OCI-M2 (cell line): ENCODE data around the gene CEP112.
"Not testable (repeated sequence)": the region's sequence is repeated elsewhere in the genome, so short reads cannot be mapped to it uniquely, and the experiment has no call there.

Experiments
- DNase-seq: peaks from one replicate; lab custom pipeline; 2025; ENCODE audit not compliant: unreplicated experiment; lab: John Stamatoyannopoulos, UW

The CEP112 gene

DNA sequence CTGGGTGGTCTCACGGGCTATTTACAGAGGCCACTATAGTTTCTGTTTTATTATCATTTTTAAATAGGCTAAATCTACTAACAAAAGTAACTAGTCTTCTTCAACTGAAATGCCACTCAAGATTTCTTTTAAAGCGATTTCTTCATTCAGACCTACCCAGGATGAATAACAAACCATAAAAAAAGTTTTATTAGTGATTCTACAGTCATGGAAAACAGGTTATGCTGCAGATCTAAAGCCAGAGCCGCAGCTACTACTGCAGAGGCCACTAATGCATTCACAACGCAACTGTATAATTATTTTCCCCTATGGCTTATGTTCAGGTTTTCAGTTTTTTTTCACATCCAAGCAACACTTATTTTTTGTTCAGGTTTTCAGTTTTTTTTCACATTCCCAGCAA, 494.3 kb downstream of the CEP112 start:
- DNase-seq, result no peak

DNA sequence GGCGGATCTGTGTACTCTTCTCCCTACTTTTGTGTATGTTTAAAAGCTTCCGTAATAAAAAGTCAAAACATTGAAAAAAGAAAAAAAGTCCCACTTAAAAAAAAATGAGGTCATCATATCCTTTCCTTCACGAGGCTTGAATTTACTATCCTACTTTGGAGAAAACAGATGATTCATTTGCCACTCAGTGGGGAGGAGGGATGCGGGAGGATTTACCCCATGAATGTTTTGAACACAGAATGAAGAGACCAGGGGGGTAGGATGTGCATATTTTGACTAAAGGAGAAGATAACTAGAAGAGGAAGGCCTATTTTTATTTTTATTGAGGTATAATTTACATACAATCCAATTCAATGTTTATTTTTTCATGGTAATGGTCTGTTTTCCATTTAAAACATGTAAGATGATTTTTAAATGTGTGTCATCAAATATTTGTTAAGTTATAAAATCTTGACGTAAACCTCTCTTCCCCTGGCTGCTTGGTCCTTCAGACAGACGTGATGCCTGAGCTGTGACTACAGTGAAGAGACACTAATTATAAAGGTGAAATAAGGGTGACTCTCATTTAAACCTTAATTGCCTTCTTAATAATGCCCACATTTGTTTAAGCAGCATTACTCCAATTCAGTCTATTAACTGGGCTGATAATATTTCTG, 495.1 kb downstream of the CEP112 start:
- DNase-seq, result no peak

DNA sequence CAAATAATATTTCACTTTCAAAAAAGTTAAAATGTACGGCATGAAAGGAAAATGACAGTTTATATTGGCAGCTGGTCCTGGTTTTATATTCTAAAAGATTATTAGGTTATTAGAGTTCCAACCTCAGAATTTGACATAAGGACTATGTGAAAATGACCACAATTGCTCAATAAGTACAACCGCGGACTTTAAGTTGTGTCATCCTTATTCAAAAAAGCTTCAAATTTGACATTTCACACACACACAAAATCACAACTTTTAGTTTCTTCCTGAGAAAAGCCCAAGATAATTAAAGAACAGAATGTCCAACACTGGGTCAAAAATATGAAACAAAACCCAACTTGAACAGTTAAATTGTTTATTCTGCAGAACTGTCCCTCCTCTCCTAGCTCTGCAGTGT, 497.3 kb downstream of the CEP112 start:
- no peak for DNase-seq

DNA sequence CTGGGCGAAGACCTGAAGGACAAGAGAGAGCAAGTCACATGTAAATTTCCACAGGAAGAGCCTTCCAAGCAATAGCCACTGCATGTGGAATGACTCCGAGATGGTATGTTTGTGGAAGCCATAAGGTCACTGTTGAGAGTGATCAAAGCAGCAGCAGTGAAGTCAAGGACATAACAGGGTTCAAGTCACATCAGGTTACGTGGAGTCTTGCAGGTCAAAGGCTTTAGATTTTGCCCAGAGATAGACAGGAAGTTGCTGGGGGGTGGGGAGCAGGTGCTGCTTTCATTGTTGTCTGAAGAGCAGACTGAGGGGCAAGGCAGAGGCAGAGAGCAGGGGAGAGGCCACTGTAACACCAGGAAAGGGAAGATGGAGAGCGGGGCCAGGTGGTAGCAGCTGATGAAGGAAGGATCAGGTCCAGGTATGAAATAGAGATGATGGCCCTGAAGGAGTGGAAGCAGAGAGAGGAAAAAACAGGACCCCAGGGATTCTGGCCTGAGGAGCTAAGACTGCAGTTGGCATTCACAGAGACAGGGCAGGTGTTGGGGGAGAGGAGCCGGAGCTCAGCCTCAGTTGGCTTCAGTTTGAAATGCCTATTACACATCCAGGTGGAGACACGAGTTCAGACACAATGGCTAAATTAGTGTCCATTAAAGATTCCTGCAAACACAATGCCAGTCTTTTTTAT, 501.2 kb downstream of the CEP112 start:
- no peak for DNase-seq

DNA sequence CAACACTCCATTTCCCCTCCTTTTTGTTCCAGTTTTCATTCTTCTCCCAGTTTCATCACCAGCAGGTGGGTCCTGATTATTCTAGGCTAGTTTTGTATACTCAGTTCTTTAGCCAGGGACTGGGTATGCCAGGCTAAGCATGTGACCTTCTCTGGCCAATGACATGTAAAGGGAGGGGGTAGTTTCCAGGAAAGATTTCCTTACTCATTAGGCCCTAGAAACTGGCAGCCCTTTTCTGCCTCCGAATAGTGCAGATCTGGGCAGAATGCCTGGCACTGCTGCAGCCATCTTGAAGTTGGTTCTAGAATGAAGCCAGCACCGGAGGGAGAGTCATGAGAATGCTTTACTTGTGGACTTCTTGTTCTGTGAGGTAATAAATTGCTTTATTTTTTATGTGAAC, 503.6 kb downstream of the CEP112 start:
- no peak for DNase-seq

DNA sequence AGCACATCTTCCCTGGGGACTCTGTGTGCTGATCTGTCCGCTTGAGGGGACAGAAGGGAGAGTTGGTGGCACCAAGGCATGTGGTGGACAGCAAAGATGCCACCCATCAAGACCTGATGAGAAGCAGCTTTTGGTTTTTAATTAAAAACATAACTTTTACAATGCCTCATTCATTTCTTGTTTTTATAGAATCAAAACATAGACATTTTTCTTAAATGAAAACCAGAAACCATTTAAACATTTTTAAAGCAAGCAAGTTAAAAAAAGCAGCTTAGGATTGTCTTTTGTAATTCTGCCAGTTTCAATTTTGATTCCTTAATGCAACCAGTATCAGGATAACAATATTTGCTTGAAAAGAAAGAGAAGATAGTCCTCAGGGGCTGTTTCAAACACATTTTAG, 506.8 kb downstream of the CEP112 start:
- no peak for DNase-seq

DNA sequence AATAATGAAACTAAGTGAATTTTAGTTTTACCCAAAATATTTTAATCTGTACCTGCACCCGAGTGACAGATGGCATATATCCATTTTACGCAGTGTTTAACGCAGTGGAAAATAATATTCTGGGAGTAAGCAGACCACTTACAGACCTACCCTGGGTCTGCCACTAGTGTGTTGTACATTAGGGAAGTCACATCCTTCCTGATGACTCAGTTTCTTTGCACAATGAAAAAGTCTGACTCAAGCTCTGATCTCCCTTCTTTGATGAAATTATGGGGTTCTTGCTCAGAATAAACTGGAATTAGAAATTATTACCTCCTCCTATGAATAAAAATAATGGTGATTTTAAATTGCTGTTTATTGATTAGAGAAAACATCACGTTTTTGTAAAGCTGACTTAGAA, 507.3 kb downstream of the CEP112 start:
- no peak for DNase-seq

DNA sequence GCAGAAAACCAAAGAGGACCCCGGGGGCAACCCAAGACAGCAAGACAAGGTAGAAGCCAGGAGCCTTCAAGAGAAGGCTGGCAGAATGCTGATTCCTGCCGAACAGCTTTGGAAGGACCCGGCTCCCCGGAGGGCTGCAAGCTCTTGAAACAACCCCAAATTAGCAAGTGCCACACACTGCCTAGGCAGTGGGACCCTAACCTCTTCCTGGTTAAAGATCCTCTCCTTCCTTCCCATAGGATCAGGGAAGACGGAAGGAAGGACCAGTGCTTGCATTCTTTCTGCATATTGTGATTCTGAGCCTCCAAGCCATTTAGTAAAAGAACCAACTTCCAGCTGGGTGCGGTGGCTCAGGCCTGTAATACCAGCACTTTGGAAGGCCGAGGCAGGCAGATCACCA, 508.5 kb downstream of the CEP112 start:
- no peak for DNase-seq

DNA sequence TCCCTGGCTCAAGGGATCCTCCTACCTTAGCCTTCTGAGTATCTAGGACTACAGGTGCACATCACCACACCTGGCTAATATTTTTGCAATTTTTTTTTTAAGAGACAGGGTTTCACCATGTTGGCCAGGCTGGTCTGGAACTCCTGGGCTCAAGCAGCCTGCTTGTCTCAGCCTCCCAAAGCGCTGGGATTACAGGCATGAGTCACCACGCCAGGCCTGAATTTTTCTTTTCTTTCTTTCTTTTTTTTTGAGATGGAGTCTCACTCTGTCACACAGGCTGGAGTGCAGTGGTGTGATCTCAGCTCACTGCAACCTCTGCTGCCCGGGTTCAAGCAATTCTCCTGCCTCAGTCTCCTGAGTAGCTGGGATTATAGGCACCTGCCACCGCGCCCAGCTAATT, 510.2 kb downstream of the CEP112 start:
- DNase-seq, result not testable (repeated sequence)

DNA sequence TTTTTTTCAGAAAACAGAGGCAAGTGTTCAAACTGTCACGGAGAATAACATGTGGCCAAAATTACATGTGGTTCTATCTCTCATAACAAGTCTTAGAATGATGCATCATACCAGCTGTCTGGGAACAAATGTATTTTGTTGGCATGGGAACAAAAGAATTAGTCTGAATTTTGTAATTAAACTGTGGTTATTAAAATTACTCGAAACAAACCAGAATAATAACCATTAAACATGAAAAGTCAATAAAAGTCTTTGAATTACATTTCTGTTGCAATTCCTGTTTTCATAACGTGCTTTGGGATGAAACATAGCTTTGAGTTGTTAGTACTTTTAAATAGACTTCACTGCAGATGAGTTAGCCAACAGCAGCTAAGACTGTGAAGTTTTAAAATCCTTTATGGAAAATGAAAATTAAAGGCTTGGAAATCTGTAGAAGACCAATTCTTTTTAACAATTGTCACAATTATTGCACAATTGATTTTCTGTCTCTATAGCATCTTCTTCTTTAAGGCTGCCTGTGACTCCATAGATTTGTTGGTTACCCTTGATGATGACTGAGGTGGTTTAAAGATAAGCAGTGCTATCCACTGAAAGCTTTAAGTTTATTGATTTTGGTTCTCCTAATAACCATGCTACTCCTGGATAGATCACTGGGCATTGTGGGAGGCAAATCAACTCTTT, 512.6 kb downstream of the CEP112 start:
- DNase-seq, result no peak

DNA sequence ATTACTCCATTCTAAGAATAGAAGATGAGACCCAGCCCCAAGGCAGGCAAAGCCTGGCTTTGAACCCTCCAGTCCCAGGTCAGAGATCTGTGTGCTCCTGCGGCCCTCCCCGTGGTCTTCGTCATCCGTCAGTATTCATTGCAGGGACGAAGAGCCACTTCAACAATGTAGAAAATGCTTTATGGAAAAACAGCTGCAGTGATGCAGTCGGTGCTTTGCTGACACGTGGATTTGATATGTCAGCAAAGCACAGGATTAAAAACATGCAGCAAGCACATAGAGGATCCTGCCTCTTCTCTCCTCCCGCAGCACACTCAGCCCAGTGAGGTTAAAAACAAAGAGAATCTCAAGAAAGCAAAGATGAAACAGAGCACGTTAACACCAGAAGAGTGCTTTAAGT, 513.4 kb downstream of the CEP112 start:
- no peak for DNase-seq

DNA sequence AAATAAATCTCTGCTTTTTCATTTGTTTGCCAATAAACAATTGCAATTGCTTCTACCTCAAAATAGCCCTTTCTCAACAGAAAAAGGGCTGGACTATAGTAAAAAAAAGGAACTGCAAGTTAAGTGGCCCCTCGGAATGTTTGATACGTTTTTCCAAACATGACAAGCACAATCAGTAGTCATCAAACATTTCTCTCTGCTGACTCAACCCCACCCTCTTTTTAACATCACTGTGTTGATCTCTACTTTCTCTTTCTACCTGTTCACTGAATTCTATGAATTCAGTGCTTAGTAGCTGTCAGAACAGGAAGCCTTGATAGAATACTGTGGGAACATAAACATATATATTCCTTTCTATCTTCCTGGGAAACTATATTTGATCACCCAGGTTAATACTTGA, 514.0 kb downstream of the CEP112 start:
- no peak for DNase-seq

DNA sequence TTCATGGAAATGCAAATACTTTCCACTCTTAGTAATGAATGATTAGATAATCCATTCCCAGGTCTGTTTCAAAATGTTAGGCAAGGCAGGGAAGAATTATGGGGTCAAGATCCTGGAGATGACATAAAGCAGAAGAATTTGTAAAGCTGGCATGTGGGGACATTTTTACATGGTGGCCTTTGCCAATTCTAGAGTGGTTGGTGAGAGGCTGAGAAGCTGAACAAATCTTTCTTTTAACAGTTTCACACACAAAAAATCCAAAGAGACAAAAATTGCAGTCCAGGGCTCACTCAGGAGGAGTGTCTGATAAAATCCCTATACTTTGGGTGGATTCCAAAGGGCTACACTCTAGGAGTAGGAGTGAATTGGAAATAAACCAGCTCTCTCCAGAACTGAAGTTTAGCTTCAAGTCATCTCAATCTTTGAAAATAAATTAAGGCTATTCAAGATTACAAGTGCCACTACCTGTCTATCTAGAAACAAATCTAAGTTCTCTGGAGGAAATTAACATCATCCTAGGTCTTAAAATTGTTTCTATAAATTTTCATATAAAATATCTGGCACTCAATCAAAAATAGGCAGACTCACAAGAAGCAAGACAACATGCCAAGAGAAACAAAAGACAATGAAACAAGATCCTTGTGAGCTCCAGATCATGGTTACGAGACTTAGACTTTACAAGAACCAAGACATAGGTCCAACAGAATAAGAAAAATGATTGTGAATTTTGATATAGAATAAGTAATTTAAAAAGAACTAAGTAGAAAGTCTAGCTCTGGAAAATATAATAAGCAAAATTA, 517.5 kb downstream of the CEP112 start:
- no peak for DNase-seq

DNA sequence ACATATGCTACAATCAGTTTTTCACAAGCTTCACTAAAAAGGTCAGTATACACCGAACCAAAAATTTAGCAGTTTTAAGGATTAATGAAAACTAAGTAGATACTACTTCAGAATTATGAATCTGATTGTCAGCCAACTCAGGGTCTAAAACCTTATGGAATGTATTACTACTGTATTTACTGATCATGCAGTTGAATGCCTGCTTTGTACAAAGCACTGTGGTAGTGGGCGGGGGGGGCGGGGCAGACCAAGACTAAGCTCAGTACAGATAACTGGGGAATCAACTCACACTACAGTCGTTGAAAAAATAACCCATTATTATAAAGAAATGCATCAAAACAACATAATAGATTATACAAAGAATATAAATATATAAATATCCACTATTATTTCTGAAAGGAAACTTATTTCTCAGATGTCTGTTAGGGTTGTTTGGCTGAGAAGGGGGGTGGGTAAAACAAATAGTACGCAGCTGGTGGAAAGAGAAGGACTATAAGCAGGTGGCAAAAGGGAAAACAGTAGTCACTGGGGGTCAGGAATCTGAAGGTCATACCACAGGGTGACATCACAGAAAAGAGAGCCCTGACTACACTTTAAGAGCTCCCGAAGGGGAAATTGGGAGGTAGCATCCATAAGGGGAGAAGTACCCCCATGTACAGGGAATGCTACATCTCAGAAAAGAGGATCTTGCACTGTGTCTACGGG, 521.1 kb downstream of the CEP112 start:
- DNase-seq, result no peak

DNA sequence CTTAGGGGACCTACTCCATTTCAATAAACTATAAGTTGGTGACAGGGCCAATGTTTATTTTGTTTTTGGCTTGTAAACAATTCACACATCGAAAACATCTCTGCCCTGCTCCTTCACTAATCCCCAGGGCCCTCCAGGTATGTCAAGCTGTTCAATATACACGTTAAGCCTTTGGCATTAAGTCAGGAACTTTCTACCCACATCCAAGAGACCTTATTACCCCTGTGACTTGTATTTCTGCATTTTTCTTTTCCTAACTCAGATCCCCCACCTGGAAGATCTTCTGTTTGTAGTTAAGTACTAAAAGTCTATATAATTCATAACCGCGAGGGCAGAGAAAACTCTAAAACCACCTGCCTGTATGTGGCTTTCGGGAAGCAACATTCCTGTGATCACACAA, 523.7 kb downstream of the CEP112 start:
- DNase-seq, result no peak

DNA sequence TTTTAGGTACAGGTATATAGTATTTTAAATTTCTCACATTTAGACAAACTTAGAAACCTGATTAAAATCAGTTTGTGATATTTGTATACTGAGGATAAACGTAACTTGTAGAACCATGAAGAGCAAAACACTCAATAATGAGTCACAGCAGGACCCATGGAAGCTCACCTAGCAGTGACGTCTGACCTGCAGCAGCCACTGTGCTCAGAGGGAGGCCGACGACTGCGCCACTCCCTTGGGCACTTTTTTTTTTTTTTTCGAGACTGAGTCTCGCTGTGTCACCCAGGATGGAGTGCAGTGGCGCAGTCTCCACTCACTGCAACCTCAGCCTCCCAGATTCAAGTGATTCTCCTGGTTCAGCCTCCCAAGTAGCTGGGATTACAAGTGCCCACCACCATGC, 524.3 kb downstream of the CEP112 start:
- DNase-seq, result no peak

DNA sequence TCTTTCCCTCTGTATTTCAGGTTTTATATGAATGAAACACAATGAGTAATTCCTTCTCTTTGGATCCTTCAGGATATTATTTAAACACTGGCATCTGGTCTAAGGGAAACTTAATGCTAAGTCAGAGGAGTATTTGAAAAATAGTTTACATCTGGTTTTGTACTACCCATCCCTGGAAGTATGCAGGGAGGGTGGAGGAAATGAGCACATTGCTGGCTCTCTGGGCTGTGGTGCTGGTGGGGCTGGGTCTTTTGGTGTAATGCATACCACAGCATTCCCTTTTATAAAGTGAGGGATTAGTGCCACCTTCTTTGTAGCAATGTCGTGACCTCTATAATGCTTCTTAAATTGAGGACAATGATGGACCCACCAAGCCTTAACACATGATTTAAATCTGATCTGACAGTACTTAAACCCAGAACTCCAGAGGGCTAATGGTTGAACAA, 525.0 kb downstream of the CEP112 start:
- DNase-seq, result no peak

DNA sequence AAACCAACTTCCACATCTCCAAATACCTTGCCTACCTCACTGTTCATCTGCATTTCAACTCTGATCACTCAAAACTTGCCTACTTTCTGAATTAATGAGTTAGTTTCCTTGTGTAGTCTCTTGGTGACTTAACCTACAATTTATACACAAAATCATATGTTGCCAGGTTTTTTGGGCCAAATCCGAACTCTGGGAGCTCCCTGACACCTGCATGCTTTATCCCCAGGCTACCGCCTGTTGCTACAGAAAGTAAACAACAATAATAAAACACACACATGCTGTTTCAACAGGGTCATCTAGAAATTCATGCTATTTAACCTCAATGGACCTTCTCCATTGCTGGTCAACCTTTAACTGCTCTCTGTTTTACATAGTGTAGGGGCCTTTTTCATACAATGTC, 526.0 kb downstream of the CEP112 start:
- DNase-seq, result no peak

DNA sequence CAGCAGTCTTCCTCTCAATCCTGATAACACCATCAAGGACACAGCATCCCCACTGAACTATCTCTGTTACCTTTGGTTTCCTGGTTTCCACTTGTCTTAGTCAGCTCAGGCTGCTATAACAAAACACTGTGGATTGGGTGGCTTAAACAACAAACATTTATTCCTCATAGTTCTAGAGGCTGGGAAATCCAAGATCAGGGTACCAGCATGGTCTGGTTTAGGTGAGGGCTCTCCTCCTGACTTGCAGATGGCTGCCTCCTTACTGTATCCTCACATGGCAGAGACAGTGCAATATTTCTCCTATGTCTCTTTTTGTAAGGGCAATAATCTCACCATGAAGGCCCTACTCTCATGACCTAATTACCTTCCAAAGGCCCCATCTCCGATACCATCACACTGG, 527.2 kb downstream of the CEP112 start:
- DNase-seq, result no peak

DNA sequence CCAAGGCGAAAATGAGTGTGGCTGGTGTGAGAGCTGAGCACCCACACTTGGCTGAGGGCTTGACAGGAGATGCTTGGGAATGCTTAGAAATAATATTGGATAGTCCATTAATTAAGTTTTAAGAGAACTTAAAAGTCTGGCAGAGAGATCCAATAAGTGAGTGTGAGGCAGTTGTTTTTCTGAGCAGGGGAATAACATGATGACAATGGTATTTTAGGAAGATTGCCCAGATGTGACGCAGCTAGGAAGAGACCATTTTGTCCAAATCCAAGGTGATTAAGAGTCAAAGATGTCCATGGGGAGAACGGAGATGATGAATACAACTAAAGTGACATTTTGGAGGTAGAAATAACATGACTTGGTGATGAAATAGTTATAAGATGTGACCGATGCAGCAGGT, 527.7 kb downstream of the CEP112 start:
- no peak for DNase-seq

DNA sequence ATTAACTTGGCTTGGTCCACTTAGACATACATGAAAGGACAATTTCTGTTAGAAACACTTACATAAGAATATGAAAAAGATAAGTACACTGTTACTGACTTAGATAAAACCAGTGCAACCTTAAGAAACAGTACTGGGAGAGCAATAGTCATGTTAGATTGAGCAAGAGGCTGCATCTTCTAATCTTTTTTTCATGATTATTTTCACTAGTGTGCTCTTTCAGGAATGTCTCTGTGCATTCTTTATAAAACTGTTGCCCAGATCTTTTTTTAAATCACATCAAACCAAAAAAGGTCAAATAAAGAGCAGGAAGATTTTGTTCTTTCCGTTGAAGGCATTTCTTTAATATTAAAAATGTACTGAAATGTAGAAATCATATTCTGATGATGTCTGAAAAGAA, 529.7 kb downstream of the CEP112 start:
- no peak for DNase-seq
